HG03097 (cell line): ENCODE data around the gene DOK6.
"Not testable (repeated sequence)": the region's sequence is repeated elsewhere in the genome, so short reads cannot be mapped to it uniquely, and the experiment has no call there.

Experiments used
- ATAC-seq: cut with Tn5 transposase; IDR thresholded peaks from one replicate; pipeline ENCODE4 v1.9.1; 2021; ENCODE audit not compliant: unreplicated experiment, low FRiP score

Gene DOK6

DNA sequence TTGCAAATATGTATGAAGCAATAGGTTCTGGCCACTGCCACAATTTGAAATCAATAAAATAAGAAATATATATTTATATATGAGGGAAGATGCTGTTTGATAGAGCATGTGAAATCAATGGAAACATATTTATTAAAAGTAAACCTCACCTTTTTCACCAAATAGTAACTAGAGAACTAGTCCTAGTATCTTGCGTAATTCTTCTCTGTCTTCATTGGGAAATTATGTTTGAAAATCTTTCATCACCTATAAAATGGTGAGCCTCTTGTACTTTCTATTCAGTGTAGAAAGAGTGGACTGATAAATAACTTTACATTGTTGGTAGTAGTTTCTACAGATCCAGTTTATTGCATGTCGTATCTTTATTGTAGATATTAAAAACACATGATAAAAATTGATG is 444.0 kb downstream of the DOK6 start:
- ATAC-seq, result no peak

DNA sequence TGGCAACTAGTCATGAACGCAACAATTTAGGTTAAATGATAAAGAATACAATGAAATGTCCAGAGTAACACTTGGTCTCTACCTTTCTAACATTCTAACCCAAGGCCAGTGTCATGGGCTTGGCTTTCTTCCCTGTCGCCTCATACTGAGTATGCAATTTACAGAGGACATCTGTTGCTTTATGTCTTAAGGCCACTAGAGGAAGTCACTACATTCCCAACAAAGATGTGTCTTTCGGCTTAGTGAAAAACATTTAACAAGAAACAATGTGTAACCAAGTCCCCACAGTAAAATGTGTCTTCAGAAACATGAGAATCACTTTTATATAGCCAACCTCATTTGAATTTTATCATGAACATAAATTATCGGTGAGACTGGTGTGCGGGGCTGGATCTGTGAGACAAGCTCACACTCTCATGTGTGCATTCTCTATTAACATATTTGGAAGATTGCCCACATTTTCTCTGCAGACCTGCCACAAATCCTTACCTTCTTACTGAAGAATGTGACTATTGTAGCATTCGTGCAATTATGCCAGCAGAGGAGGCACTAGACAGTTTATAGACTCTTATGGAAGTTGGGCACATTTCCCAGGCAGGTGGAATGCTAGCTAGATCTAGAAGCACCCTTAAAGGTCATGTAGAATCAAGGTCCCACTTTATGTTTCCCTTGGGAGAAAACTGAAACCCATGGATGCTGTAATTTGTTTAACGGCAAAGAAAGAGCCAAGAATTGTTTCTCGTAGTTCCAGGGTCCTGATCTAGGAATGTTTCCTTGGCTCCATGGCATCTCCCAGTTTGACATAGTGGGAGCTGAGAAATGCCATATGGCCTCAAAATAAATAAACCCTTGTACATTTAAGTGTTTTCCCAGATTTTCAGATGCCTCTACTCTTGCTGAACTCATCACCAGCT is 445.2 kb downstream of the DOK6 start:
- no peak for ATAC-seq

DNA sequence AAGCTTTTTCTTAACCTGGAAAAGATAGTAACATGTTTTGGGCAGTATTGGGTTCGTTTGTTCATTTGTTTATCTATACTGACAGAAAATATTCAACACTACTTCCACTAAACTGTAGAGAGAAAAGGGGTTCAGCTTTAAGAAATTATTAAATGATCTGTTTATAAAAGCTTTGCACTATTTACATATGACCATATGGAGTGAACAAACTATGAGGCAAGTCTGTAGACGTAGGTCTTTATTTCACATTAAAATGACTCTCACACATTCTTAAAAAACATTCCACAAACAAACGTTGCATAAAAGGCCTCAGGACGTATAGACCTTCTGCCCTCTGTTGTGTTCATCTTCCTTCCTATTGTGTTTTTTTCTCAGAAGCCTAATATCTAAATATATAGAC is 452.4 kb downstream of the DOK6 start:
- ATAC-seq, result no peak

DNA sequence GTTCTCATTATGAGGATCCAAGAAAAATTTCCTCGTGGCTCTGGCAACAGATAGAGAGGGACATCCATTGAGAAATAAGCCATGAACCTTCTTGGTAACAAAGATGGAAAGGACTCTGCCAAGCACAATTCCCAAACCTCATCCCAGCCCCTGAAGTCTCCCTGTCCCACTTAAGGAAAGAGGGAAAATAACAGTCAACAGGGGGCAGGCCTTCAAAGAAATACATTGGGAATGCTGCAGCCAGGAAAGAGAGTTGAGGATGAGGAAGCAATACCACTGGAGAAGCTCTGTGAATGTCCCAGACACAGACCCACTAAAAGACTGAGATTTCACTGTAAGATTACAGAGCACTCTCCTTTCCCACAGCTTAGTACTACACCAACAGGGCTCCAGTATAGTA is 453.8 kb downstream of the DOK6 start:
- ATAC-seq, result no peak

DNA sequence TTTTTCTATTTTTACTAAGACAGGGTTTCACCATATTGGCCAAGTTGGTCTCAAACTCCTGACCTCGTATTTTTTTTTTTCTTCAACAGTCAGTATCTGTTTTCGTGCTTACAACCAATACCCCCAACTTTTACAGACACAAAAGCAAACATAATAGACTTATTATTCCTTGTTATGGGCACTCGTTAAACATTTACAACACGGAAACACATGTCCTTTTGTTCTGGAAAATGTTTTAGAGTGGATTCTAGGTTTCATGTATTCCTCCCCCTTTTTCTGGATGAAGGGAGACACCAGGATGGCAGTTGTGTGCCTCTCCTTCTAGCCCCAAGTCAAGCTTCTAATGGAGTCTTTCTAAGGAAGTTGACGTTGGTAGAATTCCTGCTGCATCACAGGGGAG is 458.2 kb downstream of the DOK6 start:
- no peak for ATAC-seq

DNA sequence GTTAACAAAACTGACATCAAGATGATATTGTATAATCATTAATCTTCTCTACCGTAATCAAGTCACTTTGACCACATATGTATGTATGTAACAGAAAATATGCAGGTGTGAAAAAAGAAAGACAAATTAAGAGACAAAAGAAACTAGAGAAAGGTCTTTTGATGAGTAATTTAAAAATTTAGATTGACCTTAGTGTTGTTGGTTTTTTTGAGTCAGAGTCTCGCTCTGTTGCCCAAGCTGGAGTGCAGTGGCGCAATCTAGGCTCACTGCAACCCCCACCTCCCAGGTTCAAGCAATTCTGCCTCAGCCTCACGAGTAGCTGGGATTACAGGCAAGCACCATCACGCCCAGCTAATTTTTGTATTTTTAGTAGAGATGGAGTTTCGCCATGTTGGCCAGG is 464.1 kb downstream of the DOK6 start:
- peak; percentile 85 for ATAC-seq

DNA sequence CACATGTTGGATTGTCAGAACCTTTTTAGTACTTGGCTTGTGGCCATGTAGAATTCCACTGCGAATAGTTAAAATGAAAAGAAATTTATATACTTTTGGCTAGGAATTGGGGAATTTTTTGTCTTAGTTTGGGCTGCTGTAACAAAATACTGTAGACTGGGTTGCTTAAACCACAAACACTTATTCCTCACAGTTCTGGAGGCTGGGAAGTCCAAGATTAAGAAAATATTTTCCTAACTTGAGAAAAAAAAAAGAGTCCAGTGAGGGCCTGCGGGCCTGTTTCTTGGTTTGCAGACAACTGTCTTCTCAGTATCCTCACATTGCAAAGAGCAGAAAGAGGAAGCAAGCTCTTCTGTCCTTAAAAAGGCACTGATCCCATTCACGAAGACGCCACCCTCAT is 465.1 kb downstream of the DOK6 start:
- no peak for ATAC-seq

DNA sequence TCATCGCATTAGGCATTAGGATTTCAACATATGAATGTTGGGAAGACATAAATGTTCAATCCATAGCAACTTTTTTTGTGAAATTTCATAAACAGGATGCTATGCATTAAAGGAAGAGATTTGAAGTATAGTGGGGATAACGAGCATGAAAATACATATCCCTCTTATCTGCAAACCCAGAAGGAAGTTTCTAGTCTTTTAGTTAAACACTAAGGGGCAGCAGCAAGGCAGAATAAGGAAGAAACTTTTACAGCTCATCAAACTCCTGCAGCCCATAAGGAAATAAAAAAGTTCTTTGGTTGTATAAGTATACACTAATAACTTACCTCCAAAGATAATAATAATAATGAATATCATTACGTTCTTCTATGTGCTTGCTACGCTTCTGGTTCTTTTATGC is 465.5 kb downstream of the DOK6 start:
- ATAC-seq, result no peak

DNA sequence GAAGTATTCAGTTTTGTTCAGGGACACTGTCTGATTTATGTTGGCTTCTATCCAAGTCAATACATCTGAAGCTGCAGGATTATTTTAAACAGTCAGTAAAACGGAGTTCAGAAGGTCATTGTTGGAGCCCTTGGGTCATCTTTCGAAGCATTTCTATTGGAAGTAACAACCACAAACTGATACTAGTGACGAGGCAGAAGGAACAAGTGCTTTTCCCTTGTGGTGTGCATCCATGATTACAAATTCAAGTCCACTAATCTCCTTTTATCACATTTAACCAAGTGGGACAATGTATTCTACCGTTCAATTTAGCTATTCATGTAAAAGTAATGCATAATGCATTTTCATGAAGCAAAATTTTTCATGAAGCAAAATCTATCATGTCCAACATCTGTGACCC is 470.0 kb downstream of the DOK6 start:
- ATAC-seq, result no peak

DNA sequence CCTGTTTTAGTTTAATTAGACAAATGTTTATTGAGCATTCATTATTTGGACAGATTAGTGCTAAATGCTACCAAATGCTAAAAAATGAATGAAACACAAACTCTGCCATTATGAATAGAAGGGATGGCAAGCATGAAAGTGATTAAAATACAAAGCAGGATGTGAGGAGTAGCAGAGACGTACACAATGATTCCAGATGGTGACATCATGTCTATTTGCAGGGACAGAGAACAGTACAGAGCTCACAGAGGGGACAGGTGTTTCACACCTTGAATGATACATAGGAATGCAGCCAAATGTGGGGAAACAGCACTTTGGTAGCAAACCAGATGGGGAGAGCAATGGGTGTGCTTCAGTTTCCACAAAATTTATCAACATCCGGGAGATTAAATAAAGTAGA is 470.7 kb downstream of the DOK6 start:
- ATAC-seq, result no peak

DNA sequence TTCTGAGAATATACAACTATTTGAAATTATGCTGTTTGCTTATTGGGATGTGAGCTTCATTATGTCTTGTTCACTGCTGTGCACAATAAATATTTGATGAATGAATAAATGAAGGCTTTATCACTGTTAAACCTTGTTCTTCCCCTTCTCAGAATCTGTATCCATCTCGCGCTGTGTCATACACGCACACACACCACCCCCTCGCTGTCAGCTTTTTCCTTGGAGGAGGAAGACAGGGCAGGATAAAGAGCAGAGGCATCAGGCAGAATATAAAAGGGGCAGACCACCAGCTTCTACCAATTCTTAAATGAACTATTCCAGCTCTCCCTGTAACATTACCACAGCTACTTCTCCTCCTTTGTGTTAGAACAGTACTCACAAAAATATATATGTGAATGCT is 472.0 kb downstream of the DOK6 start:
- ATAC-seq, result no peak

DNA sequence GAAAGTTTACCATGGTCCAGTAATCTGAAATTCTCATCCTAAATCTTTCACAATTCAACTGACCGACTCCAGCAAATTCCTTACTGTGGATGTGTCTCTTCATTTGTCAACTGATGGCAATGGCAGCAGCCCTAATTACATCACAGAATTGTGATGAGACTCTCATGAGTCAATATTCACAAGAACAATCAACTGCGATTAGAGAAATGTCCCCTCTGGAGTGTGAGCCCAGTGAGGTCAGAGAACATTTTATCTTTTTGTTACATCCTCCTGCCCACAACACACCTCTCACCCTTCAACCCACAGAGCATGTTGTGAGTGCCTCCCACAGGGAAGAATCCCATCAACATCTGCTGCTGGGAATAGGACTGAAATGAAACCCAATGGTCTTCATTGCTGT is 473.4 kb downstream of the DOK6 start:
- ATAC-seq, result no peak

DNA sequence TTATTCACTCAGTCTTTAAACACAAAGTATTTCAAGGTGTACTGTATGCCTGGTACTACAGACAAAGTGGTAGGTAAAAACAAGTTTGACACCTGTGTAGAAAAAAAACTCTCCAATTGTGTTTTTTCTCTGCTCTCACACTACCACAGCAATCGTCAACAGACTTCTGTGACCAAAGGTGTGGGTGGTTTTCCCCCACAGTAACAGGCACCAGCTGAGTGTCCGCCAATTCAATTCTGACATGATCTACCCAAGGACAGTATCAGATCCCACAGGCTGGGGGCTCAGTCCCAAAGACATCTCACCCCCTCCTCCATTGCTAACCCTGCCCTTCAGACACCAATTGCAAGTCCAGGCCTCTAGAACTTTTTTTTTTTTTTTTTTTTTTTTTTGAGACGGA is 475.8 kb downstream of the DOK6 start:
- ATAC-seq, result no peak

DNA sequence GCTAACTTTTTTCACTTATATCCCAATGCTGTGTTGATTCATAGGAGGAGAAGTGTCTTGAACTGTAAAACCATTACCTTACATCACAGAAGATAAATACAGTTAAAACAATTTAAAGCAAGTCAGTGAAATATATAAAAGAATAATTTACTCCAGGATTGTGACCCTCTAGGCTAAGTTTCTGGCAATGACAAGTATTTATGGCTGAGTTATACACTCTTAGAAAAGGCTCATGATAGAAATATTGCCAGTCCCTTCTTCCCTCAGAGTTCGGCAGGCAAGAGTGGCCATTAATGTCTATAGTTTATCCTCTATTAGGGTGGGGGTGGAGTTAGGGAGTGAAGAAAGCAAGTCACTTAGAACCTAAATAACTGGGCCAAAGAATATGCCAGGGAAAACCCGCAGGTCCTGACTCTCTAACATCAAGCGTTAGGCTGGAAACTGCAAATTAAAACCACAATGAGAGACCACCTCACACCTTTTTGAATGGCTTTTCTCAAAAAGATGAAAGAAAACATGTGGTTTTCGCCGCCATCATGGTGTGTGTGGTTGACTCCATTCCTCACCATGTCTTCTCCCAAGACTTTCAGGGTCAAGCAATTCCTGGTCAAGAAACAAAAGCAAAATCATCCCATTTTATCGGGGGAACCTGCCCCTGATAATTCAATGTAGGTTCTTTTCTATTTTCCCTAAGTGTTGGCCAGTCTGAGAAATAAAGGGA is 477.7 kb downstream of the DOK6 start:
- ATAC-seq, result no peak

DNA sequence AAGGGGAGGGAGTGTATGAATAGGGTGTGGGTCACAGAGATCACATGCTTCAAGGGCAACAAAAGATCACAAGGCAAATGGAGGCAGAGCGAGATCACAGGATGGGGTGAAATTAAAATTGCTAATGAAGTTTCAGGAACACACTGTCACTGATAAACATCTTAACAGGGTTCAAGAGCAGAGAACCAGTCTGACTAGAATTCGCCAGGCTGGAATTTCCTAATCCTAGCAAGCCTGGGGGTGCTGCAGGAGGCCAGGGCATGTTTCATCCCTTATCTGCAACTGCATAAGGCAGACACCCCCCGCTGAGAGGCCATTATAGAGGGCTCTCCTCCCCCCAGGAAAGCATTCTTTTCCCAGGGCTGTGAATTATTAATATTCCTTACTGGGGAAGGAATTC is 478.4 kb downstream of the DOK6 start:
- ATAC-seq, result not testable (repeated sequence)

DNA sequence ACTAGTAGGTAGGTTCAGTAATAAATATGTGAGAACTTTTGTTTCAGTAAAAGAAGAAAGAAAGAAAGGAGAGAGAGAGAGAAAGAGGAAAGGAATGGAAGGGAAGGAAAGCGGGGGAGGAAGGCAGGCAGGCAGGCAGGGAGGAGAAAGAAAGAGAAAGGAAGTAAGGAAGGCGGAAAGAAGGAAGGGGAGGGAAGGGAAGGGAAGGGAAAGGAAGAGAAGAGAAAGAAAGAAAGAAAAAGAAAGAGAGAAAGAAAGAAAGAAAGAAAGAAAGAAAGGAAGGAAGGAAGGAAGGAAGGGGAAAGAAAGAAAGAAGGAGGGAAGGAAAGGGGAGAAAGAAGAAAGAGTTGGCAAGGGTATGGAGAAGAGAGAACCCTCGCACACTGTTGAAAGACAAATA is 479.4 kb downstream of the DOK6 start:
- ATAC-seq, result no peak

DNA sequence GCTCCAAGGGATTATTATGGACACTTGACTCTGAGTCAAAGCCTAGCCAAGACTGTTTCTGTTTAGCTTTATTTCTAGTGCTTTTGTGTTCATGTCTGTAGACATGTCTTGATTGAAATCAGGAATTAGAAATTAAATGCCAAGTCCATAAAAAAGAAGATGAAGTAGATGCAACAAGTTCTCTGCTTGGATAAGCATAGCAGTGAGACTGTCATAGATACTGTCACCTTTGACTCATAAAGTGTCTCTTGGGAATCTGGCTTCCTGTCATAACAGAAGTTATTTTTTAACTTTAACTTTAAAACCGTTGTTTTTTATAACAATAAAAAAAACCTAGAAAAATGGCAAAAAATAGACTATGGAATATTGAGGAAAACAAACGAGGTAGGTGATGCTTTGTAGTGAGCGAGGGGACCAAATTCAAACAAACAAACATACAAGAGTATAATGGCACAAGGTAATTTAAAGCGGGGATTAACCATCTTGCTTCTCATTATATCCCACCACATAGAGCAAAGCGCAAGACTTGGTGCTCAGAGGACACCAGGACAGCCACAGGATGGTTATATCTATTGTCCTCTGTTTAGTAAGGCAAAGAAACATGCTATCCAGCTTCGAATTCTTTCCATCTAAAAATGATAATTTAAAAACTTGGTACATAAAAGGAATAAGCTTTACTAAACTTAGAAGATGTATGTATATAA is 482.4 kb downstream of the DOK6 start:
- ATAC-seq, result peak; percentile 54

DNA sequence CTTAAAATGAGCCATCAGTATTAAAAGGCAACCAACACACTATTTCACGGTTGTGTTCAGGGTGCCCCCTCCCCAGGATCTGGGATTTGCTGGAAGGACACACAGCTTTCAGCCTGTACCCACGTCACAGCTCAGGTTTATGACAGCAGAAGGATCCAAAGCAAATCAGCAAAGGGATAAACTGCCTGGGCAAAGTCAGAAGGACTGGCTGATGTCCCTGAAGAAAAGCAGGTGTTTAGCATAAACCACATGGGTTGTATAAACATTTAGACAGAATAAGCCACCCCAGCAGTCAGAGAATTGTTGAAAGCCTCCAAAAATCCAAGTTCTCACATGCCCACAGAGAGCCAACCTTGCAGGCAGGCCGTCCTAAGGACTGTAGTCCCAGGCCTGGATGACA is 483.1 kb downstream of the DOK6 start:
- ATAC-seq, result no peak

DNA sequence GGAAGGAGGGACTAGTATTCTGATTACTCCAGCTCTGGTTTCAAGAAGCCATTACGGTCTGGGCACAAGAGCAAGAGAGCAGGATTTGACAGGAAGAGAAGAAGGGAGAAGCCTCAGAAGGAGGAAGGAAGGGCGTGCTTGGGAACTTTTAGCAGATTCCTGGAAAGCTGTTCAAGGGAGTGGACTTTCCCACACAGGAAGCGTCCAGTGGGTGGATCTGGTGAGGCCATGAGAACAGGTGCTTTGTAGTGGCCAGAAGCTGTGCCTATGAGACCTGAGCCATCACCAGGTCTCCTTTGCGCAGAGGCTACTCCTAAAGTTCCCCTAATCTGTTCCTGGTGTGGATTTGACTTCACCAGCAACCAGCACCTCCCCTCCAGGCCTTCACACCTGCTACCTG is 484.7 kb downstream of the DOK6 start:
- ATAC-seq, result no peak

DNA sequence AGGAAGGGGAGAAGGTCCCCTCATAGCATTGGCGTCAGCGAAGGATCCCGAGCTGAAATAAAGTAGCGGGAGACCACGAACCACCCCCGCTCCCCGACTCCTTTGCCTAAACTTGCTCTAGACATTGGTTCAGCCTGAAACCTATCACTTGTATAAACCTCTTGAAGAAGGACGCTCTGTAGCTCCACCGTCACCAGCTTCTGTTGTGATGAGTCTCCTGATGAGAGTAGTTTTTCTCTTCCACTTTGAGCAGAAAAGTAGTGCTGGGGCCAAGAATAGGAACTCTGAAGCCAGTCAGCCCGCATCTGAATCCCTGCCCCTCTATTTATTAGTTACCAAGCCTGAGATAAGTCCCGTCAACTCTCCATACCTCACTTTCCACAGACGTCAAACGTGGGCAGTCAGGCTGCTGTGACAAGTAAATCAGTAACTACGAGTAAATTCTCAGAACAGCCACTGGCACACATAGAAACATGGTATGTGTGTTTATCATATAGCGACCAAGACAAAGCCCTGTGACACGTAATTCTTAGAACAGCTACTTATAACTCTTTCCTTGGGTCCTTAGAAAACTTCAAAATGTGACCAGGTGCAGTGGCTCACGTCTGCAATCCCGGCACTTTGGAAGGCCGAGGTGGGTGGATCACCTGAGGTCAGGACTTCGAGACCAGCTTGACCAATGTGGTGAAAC is 485.3 kb downstream of the DOK6 start:
- ATAC-seq, result peak; percentile 90

DNA sequence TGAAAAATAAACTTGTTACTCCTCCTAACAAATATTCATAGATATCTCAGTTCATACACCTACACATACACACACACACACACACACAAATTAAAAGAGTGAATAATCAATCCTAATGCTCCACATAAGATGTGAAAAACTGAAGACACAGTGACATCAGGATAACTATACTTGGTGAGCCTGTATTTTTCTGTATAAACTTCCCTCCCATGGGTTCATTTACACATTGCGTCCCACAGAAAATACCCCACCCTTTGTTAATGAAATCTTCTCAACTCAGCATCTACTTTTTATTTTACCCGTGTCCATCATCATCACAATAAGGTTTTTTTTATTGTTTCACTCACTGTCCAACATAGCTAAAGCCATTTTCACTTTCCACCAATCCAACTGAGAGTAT is 486.6 kb downstream of the DOK6 start:
- no peak for ATAC-seq
